ENCODE data around the gene CREBRF.
A peak's percentile ranks its signal among the peaks of the same experiment; 100 is the strongest.
"Not testable (repeated sequence)": the region's sequence is repeated elsewhere in the genome, so short reads cannot be mapped to it uniquely, and the experiment has no call there.

CREBRF gene

GRCh38 chr5:173020643-173021042 is 35.5 kb upstream of the CREBRF start:
- Mint-ChIP-seq H3K27me3 (no peaks in the 10 kb centered on the region), H3K27ac (no peak overlapping the region), H3K4me3 (no peak overlapping the region), H3K4me1 (peaks cover 16% of the 10 kb centered on the region), H3K36me3 (peaks cover 37% of the 10 kb centered on the region), H3K9me3 (no peaks in the 10 kb centered on the region)
- DNase-seq, result no peak
- CTCF ChIA-PET, result no interaction called here

GRCh38 chr5:173025651-173026050 is 30.5 kb upstream of the CREBRF start:
- peaks cover 2% of the 10 kb centered on the region for H3K4me1 Mint-ChIP-seq
- H3K27ac Mint-ChIP-seq, result peak overlapping the region; percentile 35
- H3K36me3 Mint-ChIP-seq, result peaks cover 28% of the 10 kb centered on the region
- H3K4me3 Mint-ChIP-seq, result no peak overlapping the region
- no peaks in the 10 kb centered on the region for H3K9me3 Mint-ChIP-seq
- H3K27me3 Mint-ChIP-seq, result no peaks in the 10 kb centered on the region
- CTCF ChIA-PET, result interaction anchor here (0.6 kb wide), 1 partner anchor 859 kb away, joined by 3 read pairs; no protein-coding TSS in a partner anchor
- DNase-seq, result no peak

GRCh38 chr5:173027905-173028304 is 28.2 kb upstream of the CREBRF start:
- Mint-ChIP-seq H3K27me3 (no peaks in the 10 kb centered on the region), H3K36me3 (peaks cover 12% of the 10 kb centered on the region), H3K27ac (peak overlapping the region; percentile 1), H3K4me1 (peaks cover 2% of the 10 kb centered on the region), H3K4me3 (no peak overlapping the region), H3K9me3 (no peaks in the 10 kb centered on the region)
- no peak for DNase-seq
- CTCF ChIA-PET, result no interaction called here

- Mint-ChIP-seq H3K4me3 (no peak overlapping the region), H3K4me1 (peaks cover 9% of the 10 kb centered on the region), H3K36me3 (peaks cover 7% of the 10 kb centered on the region), H3K9me3 (no peaks in the 10 kb centered on the region), H3K27ac (no peak overlapping the region), H3K27me3 (no peaks in the 10 kb centered on the region)
- CTCF ChIA-PET, result no interaction called here
- DNase-seq, result no peak
Measured at GRCh38 chr5:173028811-173029327, 27.3 kb upstream of the CREBRF start.

GRCh38 chr5:173029499-173029921 is 26.6 kb upstream of the CREBRF start:
- H3K4me3 Mint-ChIP-seq, result no peak overlapping the region
- CTCF ChIA-PET, result no interaction called here
- H3K27ac Mint-ChIP-seq, result no peak overlapping the region
- peaks cover 8% of the 10 kb centered on the region for H3K36me3 Mint-ChIP-seq
- no peaks in the 10 kb centered on the region for H3K27me3 Mint-ChIP-seq
- H3K4me1 Mint-ChIP-seq, result peaks cover 13% of the 10 kb centered on the region
- no peak for DNase-seq
- no peaks in the 10 kb centered on the region for H3K9me3 Mint-ChIP-seq

- not testable (repeated sequence) for H3K4me3 Mint-ChIP-seq, H3K27me3 Mint-ChIP-seq, DNase-seq, H3K9me3 Mint-ChIP-seq, H3K27ac Mint-ChIP-seq
- CTCF ChIA-PET, result interaction anchor here (1.1 to 1.3 kb wide), 2 partner anchors 10 to 20 kb away, joined by 3 to 4 read pairs; no protein-coding TSS in a partner anchor
- Mint-ChIP-seq H3K4me1 (peaks cover 38% of the 10 kb centered on the region), H3K36me3 (peaks cover 22% of the 10 kb centered on the region)
Measured at GRCh38 chr5:173032096-173032495, 24.1 kb upstream of the CREBRF start.

- peaks cover 45% of the 10 kb centered on the region for H3K4me1 Mint-ChIP-seq
- H3K9me3 Mint-ChIP-seq, result no peaks in the 10 kb centered on the region
- no peak overlapping the region for H3K4me3 Mint-ChIP-seq
- CTCF ChIA-PET, result interaction anchor here (1.3 kb wide), 1 partner anchor 21 kb away, joined by 4 read pairs; no protein-coding TSS in a partner anchor
- no peaks in the 10 kb centered on the region for H3K27me3 Mint-ChIP-seq
- peaks cover 25% of the 10 kb centered on the region for H3K36me3 Mint-ChIP-seq
- no peak overlapping the region for H3K27ac Mint-ChIP-seq
- no peak for DNase-seq
Measured at GRCh38 chr5:173032730-173033129, 23.4 kb upstream of the CREBRF start.

- H3K4me3 Mint-ChIP-seq, result no peak overlapping the region
- CTCF ChIA-PET, result no interaction called here
- DNase-seq, result no peak
- H3K27ac Mint-ChIP-seq, result peak overlapping the region; percentile 94
- no peaks in the 10 kb centered on the region for H3K27me3 Mint-ChIP-seq
- peaks cover 25% of the 10 kb centered on the region for H3K36me3 Mint-ChIP-seq
- H3K4me1 Mint-ChIP-seq, result peaks cover 45% of the 10 kb centered on the region
- no peaks in the 10 kb centered on the region for H3K9me3 Mint-ChIP-seq
Measured at GRCh38 chr5:173033923-173034322, 22.2 kb upstream of the CREBRF start.

GRCh38 chr5:173035904-173036707 is 20.0 kb upstream of the CREBRF start:
- Mint-ChIP-seq H3K36me3 (peaks cover 28% of the 10 kb centered on the region), H3K27me3 (no peaks in the 10 kb centered on the region), H3K9me3 (peaks cover 3% of the 10 kb centered on the region), H3K4me3 (peak overlapping the region; percentile 70), H3K27ac (peak overlapping the region; percentile 94), H3K4me1 (peaks cover 45% of the 10 kb centered on the region)
- CTCF ChIA-PET, result interaction anchor here (1.2 kb wide), 1 partner anchor 52 kb away, joined by 6 read pairs; the partner anchor contains the start of gene ATP6V0E1
- DNase-seq, result no peak

- no peaks in the 10 kb centered on the region for H3K27me3 Mint-ChIP-seq
- CTCF ChIA-PET, result no interaction called here
Measured at GRCh38 chr5:173039188-173039587, 17.0 kb upstream of the CREBRF start.

GRCh38 chr5:173039964-173040363 is 16.2 kb upstream of the CREBRF start:
- CTCF ChIA-PET, result no interaction called here
- H3K4me3 Mint-ChIP-seq, result no peak overlapping the region
- DNase-seq, result no peak
- H3K27me3 Mint-ChIP-seq, result no peaks in the 10 kb centered on the region
- H3K9me3 Mint-ChIP-seq, result peaks cover 3% of the 10 kb centered on the region
- H3K36me3 Mint-ChIP-seq, result peaks cover 19% of the 10 kb centered on the region
- peaks cover 27% of the 10 kb centered on the region for H3K4me1 Mint-ChIP-seq
- H3K27ac Mint-ChIP-seq, result no peak overlapping the region

More at GRCh38 chr5:173039188-173039587, 17.0 kb upstream of the CREBRF start:
- peak overlapping the region; percentile 19 for H3K27ac Mint-ChIP-seq
- H3K4me3 Mint-ChIP-seq, result no peak overlapping the region
- H3K4me1 Mint-ChIP-seq, result peaks cover 35% of the 10 kb centered on the region
- peaks cover 26% of the 10 kb centered on the region for H3K36me3 Mint-ChIP-seq
- no peak for DNase-seq
- peaks cover 3% of the 10 kb centered on the region for H3K9me3 Mint-ChIP-seq

- DNase-seq, result no peak
- peaks cover 6% of the 10 kb centered on the region for H3K4me1 Mint-ChIP-seq
- CTCF ChIA-PET, result interaction anchor here (1.3 kb wide), 1 partner anchor 11 kb away, joined by 3 read pairs; no protein-coding TSS in a partner anchor
- peaks cover 3% of the 10 kb centered on the region for H3K9me3 Mint-ChIP-seq
- H3K27me3 Mint-ChIP-seq, result no peaks in the 10 kb centered on the region
- no peak overlapping the region for H3K4me3 Mint-ChIP-seq
- peaks cover 5% of the 10 kb centered on the region for H3K36me3 Mint-ChIP-seq
- H3K27ac Mint-ChIP-seq, result no peak overlapping the region
Measured at GRCh38 chr5:173041881-173042762, 14.0 kb upstream of the CREBRF start.

- CTCF ChIA-PET, result interaction anchor here (1.3 kb wide), 1 partner anchor 11 kb away, joined by 3 read pairs; no protein-coding TSS in a partner anchor
- H3K27ac Mint-ChIP-seq, result no peak overlapping the region
Measured at GRCh38 chr5:173042763-173043107, 13.4 kb upstream of the CREBRF start.

GRCh38 chr5:173045474-173045873 is 10.7 kb upstream of the CREBRF start:
- Mint-ChIP-seq H3K4me3 (no peak overlapping the region), H3K27ac (no peak overlapping the region), H3K4me1 (no peaks in the 10 kb centered on the region), H3K36me3 (no peaks in the 10 kb centered on the region), H3K27me3 (peaks cover 3% of the 10 kb centered on the region), H3K9me3 (peaks cover 1% of the 10 kb centered on the region)
- CTCF ChIA-PET, result no interaction called here
- DNase-seq, result no peak

More at GRCh38 chr5:173042763-173043107, 13.4 kb upstream of the CREBRF start:
- H3K27me3 Mint-ChIP-seq, result no peaks in the 10 kb centered on the region
- H3K4me3 Mint-ChIP-seq, result no peak overlapping the region
- peaks cover 3% of the 10 kb centered on the region for H3K9me3 Mint-ChIP-seq
- peaks cover 3% of the 10 kb centered on the region for H3K36me3 Mint-ChIP-seq
- peaks cover under 1% of the 10 kb centered on the region for H3K4me1 Mint-ChIP-seq
- DNase-seq, result no peak
